ENCODE data around the gene ME3. TPM values are rescaled to one million over a fixed set of nuclear protein-coding genes. Genes with fewer than 3 reads are reported as not detected.
"Not testable (repeated sequence)": the region's sequence is repeated elsewhere in the genome, so short reads cannot be mapped to it uniquely, and the experiment has no call there.

ME3 gene
- total RNA-seq, 1 experiment from 2014 or later, result 70.1 TPM

- DNase-seq (ENCODE audit: low spot score), result peak; percentile 47
Measured at GRCh38 chr11:86621854-86622253, 50.6 kb downstream of the ME3 start.

GRCh38 chr11:86620891-86621521 lies 51.4 kb downstream of the ME3 start:
- DNase-seq (ENCODE audit: low spot score), result no peak

GRCh38 chr11:86619428-86619827 lies 53.0 kb downstream of the ME3 start:
- not testable (repeated sequence) for DNase-seq (ENCODE audit: low spot score)

GRCh38 chr11:86617502-86617901 lies 54.9 kb downstream of the ME3 start:
- no peak for DNase-seq (ENCODE audit: low spot score)

- no peak for DNase-seq (ENCODE audit: low spot score)
Measured at GRCh38 chr11:86615487-86615886, 56.9 kb downstream of the ME3 start.

GRCh38 chr11:86610559-86611341 lies 61.7 kb downstream of the ME3 start:
- DNase-seq (ENCODE audit: low spot score), result no peak

GRCh38 chr11:86608251-86608799 lies 64.1 kb downstream of the ME3 start:
- DNase-seq (ENCODE audit: low spot score), result peak; percentile 88

GRCh38 chr11:86606836-86607481 lies 65.5 kb downstream of the ME3 start:
- peak; percentile 15 for DNase-seq (ENCODE audit: low spot score)

GRCh38 chr11:86606270-86606835 lies 66.1 kb downstream of the ME3 start:
- DNase-seq (ENCODE audit: low spot score), result no peak

GRCh38 chr11:86596861-86597586 lies 75.4 kb downstream of the ME3 start:
- no peak for DNase-seq (ENCODE audit: low spot score)

- no peak for DNase-seq (ENCODE audit: low spot score)
Measured at GRCh38 chr11:86595955-86596354, 76.5 kb downstream of the ME3 start.

GRCh38 chr11:86595451-86595850 lies 77.0 kb downstream of the ME3 start:
- no peak for DNase-seq (ENCODE audit: low spot score)

- DNase-seq (ENCODE audit: low spot score), result no peak
Measured at GRCh38 chr11:86594746-86595145, 77.7 kb downstream of the ME3 start.

GRCh38 chr11:86593833-86594232 lies 78.6 kb downstream of the ME3 start:
- peak; percentile 38 for DNase-seq (ENCODE audit: low spot score)

GRCh38 chr11:86592659-86593451 lies 79.6 kb downstream of the ME3 start:
- peak; percentile 99 for DNase-seq (ENCODE audit: low spot score)

GRCh38 chr11:86592047-86592591 lies 80.3 kb downstream of the ME3 start:
- peak; percentile 41 for DNase-seq (ENCODE audit: low spot score)

GRCh38 chr11:86591631-86592030 lies 80.8 kb downstream of the ME3 start:
- no peak for DNase-seq (ENCODE audit: low spot score)

GRCh38 chr11:86589856-86590589 lies 82.4 kb downstream of the ME3 start:
- DNase-seq (ENCODE audit: low spot score), result no peak

- DNase-seq (ENCODE audit: low spot score), result no peak
Measured at GRCh38 chr11:86589204-86589603, 83.2 kb downstream of the ME3 start.
